H9 (cell line): Measurements from ENCODE around the gene GLRX. TPM values are rescaled to one million over a fixed set of nuclear protein-coding genes. Genes with fewer than 3 reads are reported as not detected.

Source experiments
- DNase-seq: peaks from one replicate; pipeline ENCODE4 v3.0.0-alpha.2; 2017
- H2AFZ ChIP-seq: one replicate; pipeline ENCODE4 v1.6.1; 2013; ENCODE audit warnings: mild to moderate bottlenecking, low read length, control low read depth, moderate library complexity
- H2AK5ac ChIP-seq: 2 replicates; pipeline ENCODE4 v1.6.1; 2013; ENCODE audit warnings: low read length, control low read depth, mixed read lengths; ENCODE audit not compliant: insufficient read length
- H2BK120ac ChIP-seq: one replicate; pipeline ENCODE4 v1.6.1; 2013; ENCODE audit warnings: low read depth, mild to moderate bottlenecking, low read length, control low read depth, inconsistent platforms; ENCODE audit not compliant: poor library complexity, severe bottlenecking
- H2BK12ac ChIP-seq: 2 replicates; pipeline ENCODE4 v1.6.1; 2013; ENCODE audit warnings: low read length, control low read depth, mixed read lengths, low read depth; ENCODE audit not compliant: insufficient read length
- H2BK15ac ChIP-seq: 2 replicates; pipeline ENCODE4 v1.6.1; 2013; ENCODE audit warnings: low read depth, low read length, control low read depth
- H2BK20ac ChIP-seq: one replicate; pipeline ENCODE4 v1.6.1; 2013; ENCODE audit warnings: low read depth, mild to moderate bottlenecking, low read length, control low read depth, inconsistent platforms; ENCODE audit not compliant: poor library complexity, severe bottlenecking
- H2BK5ac ChIP-seq: 2 replicates; pipeline ENCODE4 v1.6.1; 2013; ENCODE audit warnings: low read length, control low read depth, mixed read lengths; ENCODE audit not compliant: insufficient read length
- H3K14ac ChIP-seq: 2 replicates; pipeline ENCODE4 v1.6.1; 2013; ENCODE audit warnings: low read length, control low read depth; ENCODE audit not compliant: insufficient read depth
- H3K18ac ChIP-seq: 2 replicates; pipeline ENCODE4 v1.6.1; 2013; ENCODE audit warnings: low read depth, mild to moderate bottlenecking, mixed read lengths, low read length, control low read depth; ENCODE audit not compliant: insufficient read length
- H3K23ac ChIP-seq: 2 replicates; pipeline ENCODE4 v1.6.1; 2013; ENCODE audit warnings: low read length, control low read depth, mixed read lengths, low read depth; ENCODE audit not compliant: insufficient read length
- H3K23me2 ChIP-seq: 2 replicates; pipeline ENCODE4 v1.6.1; 2013; ENCODE audit warnings: low read depth, mild to moderate bottlenecking, mixed read lengths, low read length, control low read depth; ENCODE audit not compliant: insufficient read length, poor library complexity, severe bottlenecking
- H3K27ac ChIP-seq: 2 replicates; pipeline ENCODE4 v1.5.1; 2013; ENCODE audit warnings: low read length, control low read depth, mixed read lengths, low read depth; ENCODE audit not compliant: insufficient read length
- H3K27me3 ChIP-seq: 2 replicates; pipeline ENCODE4 v1.6.1; 2013; ENCODE audit warnings: low read length, control low read depth, inconsistent platforms; ENCODE audit not compliant: insufficient read depth
- H3K4ac ChIP-seq: 2 replicates; pipeline ENCODE4 v1.6.1; 2013; ENCODE audit warnings: low read depth, mild to moderate bottlenecking, control low read depth, inconsistent platforms, low read length, moderate library complexity
- H3K4me1 ChIP-seq: 2 replicates; pipeline ENCODE4 v1.6.1; 2013; ENCODE audit warnings: low read length, control low read depth, inconsistent platforms; ENCODE audit not compliant: insufficient read depth
- H3K4me2 ChIP-seq: 2 replicates; pipeline ENCODE4 v1.6.1; 2013; ENCODE audit warnings: low read length, control low read depth, mixed read lengths; ENCODE audit not compliant: insufficient read length, insufficient read depth
- H3K56ac ChIP-seq: 2 replicates; pipeline ENCODE4 v1.6.1; 2013; ENCODE audit warnings: low read depth, mild to moderate bottlenecking, mixed read lengths, low read length, control low read depth; ENCODE audit not compliant: insufficient read length
- H3K79me1 ChIP-seq: 2 replicates; pipeline ENCODE4 v1.6.1; 2013; ENCODE audit warnings: low read depth, mild to moderate bottlenecking, moderate library complexity, low read length, control low read depth, inconsistent platforms; ENCODE audit not compliant: insufficient read depth, poor library complexity, severe bottlenecking
- H3K79me2 ChIP-seq: 2 replicates; pipeline ENCODE4 v1.6.1; 2013; ENCODE audit warnings: low read length, control low read depth, inconsistent platforms; ENCODE audit not compliant: insufficient read depth
- H3K9ac ChIP-seq: 2 replicates; pipeline ENCODE4 v1.6.1; 2013; ENCODE audit warnings: low read length, control low read depth, mixed read lengths; ENCODE audit not compliant: insufficient read length; ENCODE audit errors: extremely low read depth
- H3K9me3 ChIP-seq: one replicate; pipeline ENCODE4 v1.6.1; 2013; ENCODE audit warnings: low read depth, low read length, inconsistent platforms; ENCODE audit not compliant: control insufficient read depth
- H3T11ph ChIP-seq: one replicate; pipeline ENCODE4 v1.6.1; 2013; ENCODE audit warnings: mild to moderate bottlenecking, low read length, control low read depth, inconsistent platforms
- H4K20me1 ChIP-seq: one replicate; pipeline ENCODE4 v1.6.1; 2013; ENCODE audit not compliant: control insufficient read depth, insufficient read length, insufficient read depth
- H4K5ac ChIP-seq: 2 replicates; pipeline ENCODE4 v1.6.1; 2013; ENCODE audit warnings: low read depth, mild to moderate bottlenecking, mixed read lengths, low read length, control low read depth; ENCODE audit not compliant: insufficient read length
- H4K8ac ChIP-seq: replicated peaks from 2 replicates; pipeline ENCODE4 v1.6.1; 2013; ENCODE audit warnings: low read length, control low read depth, mixed read lengths, low read depth; ENCODE audit not compliant: insufficient read length
- H4K91ac ChIP-seq: 2 replicates; pipeline ENCODE4 v1.6.1; 2013; ENCODE audit warnings: low read depth, mild to moderate bottlenecking, moderate library complexity, mixed read lengths, low read length, control low read depth; ENCODE audit not compliant: insufficient read length
- H3K27ac Mint-ChIP-seq, 3 experiments: 2 replicates in 2 of 3; 3 replicates in 1 of 3; pipeline ENCODE4 v1.8.0; 2020 to 2021; ENCODE audit warnings: mixed read lengths in 3 of 3, mild to moderate bottlenecking in 1 of 3, moderate library complexity in 1 of 3
- H3K27me3 Mint-ChIP-seq: 2 replicates; pipeline ENCODE4 v1.8.0; 2021; ENCODE audit warnings: low read depth, mild to moderate bottlenecking, moderate library complexity, mixed read lengths
- H3K36me3 Mint-ChIP-seq, 3 experiments: 2 replicates in 2 of 3; 3 replicates in 1 of 3; pipeline ENCODE4 v1.8.0; 2020 to 2021; ENCODE audit warnings: low read depth in 3 of 3, mixed read lengths in 3 of 3; ENCODE audit not compliant: insufficient read depth in 1 of 3
- H3K4me1 Mint-ChIP-seq, 2 experiments: 2 replicates each; pipeline ENCODE4 v1.8.0; 2020; ENCODE audit warnings: mixed read lengths in 2 of 2
- H3K4me3 Mint-ChIP-seq, 2 experiments: 2 replicates in 1 of 2; 3 replicates in 1 of 2; pipeline ENCODE4 v1.8.0; 2020 to 2021; ENCODE audit warnings: mild to moderate bottlenecking in 2 of 2, mixed read lengths in 2 of 2, moderate library complexity in 1 of 2
- H3K9me3 Mint-ChIP-seq, 2 experiments: 2 replicates in 1 of 2; 3 replicates in 1 of 2; pipeline ENCODE4 v1.8.0; 2020; ENCODE audit warnings: mild to moderate bottlenecking in 2 of 2, mixed read lengths in 2 of 2, moderate library complexity in 1 of 2
- CTCF ChIP-seq: fragments of 200-600 bp; sonication (generic); conservative IDR thresholded peaks from 3 replicates; pipeline ENCODE4 v1.8.0; 2021; ENCODE audit warnings: antibody characterized with exemption, mild to moderate bottlenecking
- WGBS: extraction: QIAGEN DNeasy Blood & Tissue Kit; methylation state at CpG from one replicate; pipeline ENCODE4 v1.1.7; 2013; ENCODE audit warnings: missing lambda C conversion rate, low lambda C conversion rate, mixed read lengths; ENCODE audit not compliant: insufficient read length; ENCODE audit errors: extremely low coverage; 5-methylcytosine and 5-hydroxymethylcytosine counted together
- total RNA-seq: library from RNA; stranded (reverse); gene quantifications from 2 replicates; pipeline ENCODE4 v1.2.1, GENCODE V29; 2021

The GLRX gene
- total RNA-seq, 1 experiment from 2014 or later: 13.8 TPM

DNA sequence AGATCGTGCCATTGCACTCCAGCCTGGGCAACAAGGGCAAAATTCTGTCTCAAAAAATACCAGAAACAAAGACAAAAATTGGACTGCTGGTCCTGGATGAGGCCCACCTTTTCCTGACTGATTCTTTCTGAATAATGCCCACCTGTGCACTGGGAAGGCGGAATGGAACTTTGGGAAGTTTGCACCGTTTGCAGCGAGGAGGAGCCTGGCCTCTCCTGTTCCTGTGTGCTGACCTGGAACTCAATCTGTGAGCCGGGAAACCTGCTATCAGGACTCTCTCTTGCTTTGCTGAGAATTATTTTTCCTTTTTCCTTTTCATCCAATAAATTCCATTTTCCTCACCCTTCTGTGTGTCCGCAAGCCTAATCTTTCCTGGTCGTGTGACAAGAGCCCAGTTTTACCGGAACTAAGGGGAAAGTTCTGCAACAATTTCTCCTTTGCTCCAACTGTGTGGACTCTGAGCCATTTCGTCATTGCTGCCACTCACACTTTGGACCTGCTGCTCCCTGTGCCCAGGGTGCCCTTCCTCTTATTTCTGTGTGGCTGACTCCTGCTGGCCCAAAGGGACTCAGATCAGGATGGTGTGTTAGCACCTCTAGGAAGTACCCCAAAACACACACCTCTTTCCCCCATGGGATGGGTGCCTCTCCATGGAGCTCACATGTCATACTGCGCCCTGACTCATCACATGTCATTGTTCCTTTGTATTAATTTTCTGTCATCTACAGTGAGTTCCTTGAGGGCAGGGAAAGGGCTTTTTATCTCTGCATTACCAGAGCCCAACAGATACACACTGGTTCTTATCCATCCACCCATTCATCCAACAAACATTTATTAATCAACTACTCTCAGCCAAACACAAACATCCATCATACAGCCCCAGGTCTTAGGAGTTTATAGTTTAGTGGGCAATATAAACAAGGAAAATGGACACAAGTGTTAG, 4.7 kb upstream of the GLRX start:
- H3K4ac ChIP-seq: no peak overlapping the region
- peaks cover 5% of the 10 kb centered on the region for H3K23me2 ChIP-seq
- H3K56ac ChIP-seq: no peak overlapping the region
- no peak for DNase-seq
- H3K4me1 ChIP-seq: peaks cover 6% of the 10 kb centered on the region; the same call in 1 of the 2 replicates
- Mint-ChIP-seq H3K27ac (no peak overlapping the region), H3K27me3 (peaks cover 13% of the 10 kb centered on the region), H3K9me3 (no peaks in the 10 kb centered on the region), H3K4me1 (peaks cover 18% of the 10 kb centered on the region in 2 experiments), H3K36me3 (no peaks in the 10 kb centered on the region), H3K4me3 (no peak overlapping the region)
- TF ChIP-seq CTCF: no peak
- no peak overlapping the region for H4K91ac ChIP-seq
- no peak overlapping the region for H2BK15ac ChIP-seq
- no peak overlapping the region for H2BK12ac ChIP-seq
- H3K18ac ChIP-seq: no peak overlapping the region
- H3K79me1 ChIP-seq: no peaks in the 10 kb centered on the region
- WGBS: no CpG with 5 or more reads among the region's 10 CpGs
- no peak overlapping the region for H2AFZ ChIP-seq
- no peak overlapping the region for H3K23ac ChIP-seq
- H4K5ac ChIP-seq: no peak overlapping the region
- no peak overlapping the region for H3K9ac ChIP-seq
- no peak overlapping the region for H2AK5ac ChIP-seq
- H4K8ac ChIP-seq: no peak overlapping the region
- no peak overlapping the region for H3K27ac ChIP-seq
- no peak overlapping the region for H3K14ac ChIP-seq
- no peak overlapping the region for H3K4me2 ChIP-seq
- no peak overlapping the region for H3T11ph ChIP-seq
- H4K20me1 ChIP-seq: no peaks in the 10 kb centered on the region
- no peak overlapping the region for H2BK5ac ChIP-seq
- no peak overlapping the region for H2BK20ac ChIP-seq
- H2BK120ac ChIP-seq: no peak overlapping the region
- no peaks in the 10 kb centered on the region for H3K9me3 ChIP-seq
- H3K27me3 ChIP-seq: no peaks in the 10 kb centered on the region
- no peaks in the 10 kb centered on the region for H3K79me2 ChIP-seq
